NCI-H146 treated with DMSO at 0.1 percent for 48 hours (cell line): ENCODE results near the gene ARMC6.
A peak's percentile ranks its signal among the peaks of the same experiment; 100 is the strongest.

Experiments used
- DNase-seq: peaks from one replicate; lab custom pipeline; 2025; ENCODE audit not compliant: unreplicated experiment; lab: John Stamatoyannopoulos, UW

ARMC6 gene

GRCh38 chr19:19054315-19054938 is 21.0 kb downstream of the ARMC6 start:
- DNase-seq: no peak

GRCh38 chr19:19054939-19055440 is 21.6 kb downstream of the ARMC6 start:
- no peak for DNase-seq

GRCh38 chr19:19055701-19056100 is 22.3 kb downstream of the ARMC6 start:
- no peak for DNase-seq

- no peak for DNase-seq
Observed at GRCh38 chr19:19056636-19057275, 23.4 kb downstream of the ARMC6 start.

GRCh38 chr19:19057317-19057716 is 23.9 kb downstream of the ARMC6 start:
- DNase-seq: no peak

- DNase-seq: no peak
Observed at GRCh38 chr19:19057720-19058119, 24.3 kb downstream of the ARMC6 start.

GRCh38 chr19:19059018-19059836 is 25.8 kb downstream of the ARMC6 start:
- no peak for DNase-seq

- no peak for DNase-seq
Observed at GRCh38 chr19:19059837-19060611, 26.6 kb downstream of the ARMC6 start.

- no peak for DNase-seq
Observed at GRCh38 chr19:19061506-19061905, 28.1 kb downstream of the ARMC6 start.

GRCh38 chr19:19062454-19063182 is 29.2 kb downstream of the ARMC6 start:
- no peak for DNase-seq

GRCh38 chr19:19063183-19064097 is 30.0 kb downstream of the ARMC6 start, which contains the start of gene SLC25A42:
SLC25A42 (plus strand) TSS chr19:19063994; CDS start chr19:19096125, 32,131 bp downstream.
- peak; percentile 99 for DNase-seq

GRCh38 chr19:19064098-19064722 is 30.8 kb downstream of the ARMC6 start:
- no peak for DNase-seq

GRCh38 chr19:19064811-19065745 is 31.7 kb downstream of the ARMC6 start:
- no peak for DNase-seq

- no peak for DNase-seq
Observed at GRCh38 chr19:19067276-19068072, 34.1 kb downstream of the ARMC6 start.

GRCh38 chr19:19068659-19069654 is 35.6 kb downstream of the ARMC6 start:
- DNase-seq: no peak

- DNase-seq: no peak
Observed at GRCh38 chr19:19071897-19072296, 38.5 kb downstream of the ARMC6 start.
